D721Med (cell line): ENCODE measurements around the gene NFATC3.

Experiments
- DNase-seq: peaks from one replicate; pipeline ENCODE4 v3.0.0; 2011; ENCODE audit warnings: low spot score; ENCODE audit not compliant: insufficient read length
- FAIRE-seq: peaks from 2 replicates; lab custom pipeline; 2011; peaks lifted over from hg19 to GRCh38; lab: Jason Lieb, UNC
- TF ChIP-seq, protein P1 (sequence below): IDR thresholded peaks from 2 replicates; pipeline ENCODE4 v1.5.1; 2012; ENCODE audit warnings: mild to moderate bottlenecking, control low read depth; ENCODE audit not compliant: insufficient read depth; ENCODE audit errors: missing control alignments

Gene NFATC3

DNA sequence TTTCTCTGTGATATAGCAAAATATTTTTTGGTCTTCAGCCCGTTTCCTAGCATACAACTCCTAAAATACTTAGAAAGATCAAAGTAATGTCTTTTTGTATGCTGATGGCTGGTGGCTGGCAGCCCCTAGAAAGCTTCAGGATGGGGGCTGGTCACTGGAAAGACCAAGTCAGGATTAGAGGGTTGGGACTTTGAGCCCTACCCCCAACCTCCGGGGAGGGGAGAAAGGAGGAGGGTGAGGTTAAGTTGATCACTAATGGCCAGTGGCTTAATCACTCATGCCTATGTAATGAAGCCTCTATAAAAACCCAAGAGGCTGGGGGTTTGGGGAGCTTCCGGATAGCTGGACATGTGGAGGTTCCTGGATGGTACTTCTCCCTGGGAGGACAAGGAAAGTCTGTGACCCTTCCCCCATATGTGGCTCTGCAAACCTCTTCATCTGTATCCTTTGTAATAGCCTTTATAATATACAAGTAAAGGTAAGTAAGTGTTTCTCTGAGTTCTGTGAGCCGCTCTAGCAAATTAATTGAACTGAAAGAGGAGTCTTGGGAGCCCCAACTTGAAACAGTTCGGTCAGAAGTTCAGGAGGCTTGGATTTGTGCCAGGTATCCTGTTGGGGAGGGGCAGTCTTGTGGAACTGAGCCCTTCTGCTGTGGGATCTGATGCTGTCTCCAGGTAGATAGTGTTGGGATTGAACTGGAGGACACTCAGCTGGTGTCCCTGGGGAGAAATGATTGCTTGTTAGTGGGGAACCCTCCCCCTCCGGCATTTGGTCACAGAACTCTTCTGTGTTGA is 182.6 kb downstream of the NFATC3 start:
- FAIRE-seq (no peak), DNase-seq (no peak)
- TF ChIP-seq, protein P1, sequence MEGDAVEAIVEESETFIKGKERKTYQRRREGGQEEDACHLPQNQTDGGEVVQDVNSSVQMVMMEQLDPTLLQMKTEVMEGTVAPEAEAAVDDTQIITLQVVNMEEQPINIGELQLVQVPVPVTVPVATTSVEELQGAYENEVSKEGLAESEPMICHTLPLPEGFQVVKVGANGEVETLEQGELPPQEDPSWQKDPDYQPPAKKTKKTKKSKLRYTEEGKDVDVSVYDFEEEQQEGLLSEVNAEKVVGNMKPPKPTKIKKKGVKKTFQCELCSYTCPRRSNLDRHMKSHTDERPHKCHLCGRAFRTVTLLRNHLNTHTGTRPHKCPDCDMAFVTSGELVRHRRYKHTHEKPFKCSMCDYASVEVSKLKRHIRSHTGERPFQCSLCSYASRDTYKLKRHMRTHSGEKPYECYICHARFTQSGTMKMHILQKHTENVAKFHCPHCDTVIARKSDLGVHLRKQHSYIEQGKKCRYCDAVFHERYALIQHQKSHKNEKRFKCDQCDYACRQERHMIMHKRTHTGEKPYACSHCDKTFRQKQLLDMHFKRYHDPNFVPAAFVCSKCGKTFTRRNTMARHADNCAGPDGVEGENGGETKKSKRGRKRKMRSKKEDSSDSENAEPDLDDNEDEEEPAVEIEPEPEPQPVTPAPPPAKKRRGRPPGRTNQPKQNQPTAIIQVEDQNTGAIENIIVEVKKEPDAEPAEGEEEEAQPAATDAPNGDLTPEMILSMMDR, result no peak

DNA sequence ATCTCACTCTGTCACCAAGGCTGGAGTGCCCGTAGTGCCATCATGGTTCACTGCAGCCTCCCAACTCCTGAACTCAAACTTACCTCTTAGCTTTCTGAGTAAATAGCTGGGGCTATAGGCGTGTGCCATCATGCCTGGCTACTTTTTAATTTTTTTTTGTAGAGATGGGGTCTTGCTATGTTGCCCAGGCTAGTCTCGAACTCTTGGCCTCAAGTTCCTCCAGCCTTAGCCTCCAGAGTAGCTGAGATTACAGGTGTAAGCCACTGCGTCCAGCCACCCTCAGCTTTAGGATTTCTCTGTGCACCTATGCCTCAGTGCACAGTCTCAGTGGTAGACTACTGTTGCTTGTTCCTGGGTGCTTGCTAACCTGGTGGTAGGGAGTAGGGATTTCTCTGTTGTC is 184.6 kb downstream of the NFATC3 start:
- no peak for DNase-seq
- TF ChIP-seq, protein P1, result no peak
- no peak for FAIRE-seq

DNA sequence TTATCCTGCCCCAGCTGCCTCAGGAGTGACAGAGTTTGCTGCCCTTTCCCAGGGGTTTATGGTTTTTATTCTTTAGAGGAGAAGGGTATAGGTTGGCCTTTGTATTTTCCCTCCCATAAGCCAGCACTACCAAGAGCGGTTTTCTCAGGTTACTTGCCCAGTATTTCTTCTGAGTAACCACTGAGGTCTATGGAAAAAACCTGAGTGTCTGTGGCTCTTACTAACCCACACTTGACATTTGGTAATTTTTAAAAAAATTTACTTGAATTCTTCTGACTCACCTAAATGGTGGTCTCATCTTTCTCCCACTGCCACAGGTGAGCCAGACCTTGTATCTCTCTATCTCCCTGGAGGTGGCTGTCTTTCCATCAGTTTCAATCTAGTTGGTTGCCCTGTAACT is 185.2 kb downstream of the NFATC3 start:
- TF ChIP-seq, protein P1, result no peak
- DNase-seq (no peak), FAIRE-seq (no peak)

DNA sequence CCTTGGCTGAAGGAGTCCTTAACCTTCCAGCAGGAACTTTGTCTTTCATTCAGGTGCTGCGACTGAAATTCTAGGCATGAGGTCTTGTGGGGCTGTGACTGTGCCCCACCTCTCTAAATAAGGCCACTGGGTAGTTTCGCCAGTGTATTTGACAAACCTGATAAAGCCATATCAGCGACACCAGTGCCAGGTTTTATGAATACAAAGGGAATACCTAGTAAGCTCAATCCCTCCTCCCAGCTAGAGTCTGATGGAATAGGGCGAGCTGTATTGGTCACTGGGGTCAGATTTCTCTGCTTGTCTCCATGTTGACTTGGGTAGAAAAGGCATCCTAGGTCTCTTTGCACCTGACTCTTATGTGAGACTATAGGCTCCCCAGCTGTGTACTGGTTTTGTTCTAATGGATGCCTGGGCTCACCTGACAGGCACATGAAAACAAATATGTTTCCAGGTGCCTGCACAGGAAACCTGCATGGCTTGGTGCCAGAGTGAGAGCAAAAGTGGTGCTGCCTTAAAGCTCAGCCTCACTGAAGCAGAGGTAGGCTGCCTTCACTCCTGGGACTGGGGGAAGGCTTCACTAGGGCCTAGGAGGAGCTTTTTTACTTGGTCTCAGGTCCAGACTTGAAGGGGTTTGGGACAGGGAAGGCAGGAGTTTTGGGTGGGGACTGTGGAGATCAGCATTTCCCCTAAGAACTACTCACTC is 187.5 kb downstream of the NFATC3 start:
- FAIRE-seq (no peak), DNase-seq (no peak)
- TF ChIP-seq, protein P1, result no peak

DNA sequence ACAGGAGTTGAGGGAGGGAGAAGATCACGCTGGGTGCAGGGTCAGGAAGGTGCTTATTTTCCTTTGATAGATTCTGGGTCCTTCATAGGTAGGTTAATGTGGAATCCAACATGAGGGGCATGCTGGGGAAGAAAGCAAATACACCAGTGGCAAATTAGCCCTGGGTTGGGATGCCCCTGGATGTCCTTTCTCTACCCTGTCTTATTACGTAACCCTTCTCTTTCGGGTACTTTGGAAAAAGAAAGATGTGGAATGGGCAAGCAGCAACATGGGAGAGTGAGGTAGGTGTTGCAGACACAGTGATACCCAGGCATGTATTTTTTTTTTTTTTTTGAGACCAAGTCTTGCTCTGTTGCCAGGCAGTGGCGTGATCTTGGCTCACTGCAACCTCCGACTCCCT is 188.3 kb downstream of the NFATC3 start:
- FAIRE-seq (no peak), DNase-seq (no peak)
- TF ChIP-seq, protein P1, result no peak

DNA sequence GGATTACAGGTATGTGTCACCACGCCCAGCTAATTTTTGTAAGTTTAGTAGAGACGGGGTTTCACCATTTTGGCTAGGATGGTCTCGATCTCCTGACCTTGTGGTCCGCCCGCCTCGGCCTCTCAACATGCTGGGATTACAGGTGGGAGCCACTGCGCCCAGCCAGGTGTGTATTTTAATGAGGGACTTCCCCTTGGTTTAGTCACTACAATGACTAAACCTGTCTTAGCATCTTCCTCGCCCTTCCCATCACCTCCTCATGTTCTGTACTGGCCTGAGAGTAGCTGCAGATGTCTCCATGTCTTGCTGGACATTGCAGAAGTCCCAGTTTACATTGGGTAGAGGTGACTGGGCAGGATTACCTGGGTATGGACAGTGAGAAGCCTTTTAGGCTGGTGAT is 188.7 kb downstream of the NFATC3 start:
- TF ChIP-seq, protein P1, result no peak
- DNase-seq (no peak), FAIRE-seq (no peak)

DNA sequence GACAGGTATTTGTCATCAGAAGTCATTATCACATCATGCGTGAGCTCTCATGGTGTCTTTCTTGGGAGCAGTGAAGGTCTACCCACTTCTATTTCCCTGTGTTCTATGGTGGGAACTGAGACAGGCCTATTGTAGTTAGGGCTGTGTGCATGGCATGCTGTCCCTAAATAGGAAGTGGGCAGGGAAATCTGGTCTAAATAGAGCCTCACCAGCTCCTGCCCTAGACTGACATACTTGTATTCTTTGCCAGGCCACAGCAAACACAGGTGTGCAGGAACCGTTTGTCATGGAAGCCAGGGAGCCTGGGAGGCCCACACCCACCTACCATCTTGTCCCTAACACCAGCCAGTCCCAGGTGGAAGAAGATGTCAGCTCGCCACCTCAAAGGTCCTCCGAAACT is 189.3 kb downstream of the NFATC3 start:
- TF ChIP-seq, protein P1, result no peak
- FAIRE-seq (no peak), DNase-seq (no peak)
